Caco-2 (cell line): ENCODE measurements around the gene RCN2. TPM values are rescaled to one million over a fixed set of nuclear protein-coding genes. Genes with fewer than 3 reads are reported as not detected.

Experiments
- BruUV-seq: library from RNA; stranded (reverse); fragments of 400-500 nt; replicated peaks from 2 replicates; lab custom pipeline; 2021; lab: Mats Ljungman, UMichigan
- CTCF ChIA-PET: fragments of 300-600 bp; sonication (Branson Sonifier 250); formaldehyde crosslinking; loops from one replicate; lab custom pipeline; 2022; ENCODE audit warnings: antibody characterized with exemption; lab: Charles Lee
- POLR2A ChIA-PET: fragments of 300-600 bp; sonication (Branson Sonifier 250); formaldehyde crosslinking; loops from one replicate; lab custom pipeline; 2022; ENCODE audit warnings: antibody characterized with exemption; lab: Charles Lee
- DNase-seq, 2 experiments: peaks; one replicate each; pipeline versions ENCODE4 v3.0.0 to v3.0.0-alpha.2; 2020 to 2022
- H3K27me3 ChIP-seq: replicated peaks from 2 replicates; pipeline ENCODE4 v1.6.0; 2011; ENCODE audit warnings: low read length; ENCODE audit not compliant: control insufficient read depth, insufficient read depth
- H3K36me3 ChIP-seq: 2 replicates; pipeline ENCODE4 v1.5.1; 2011; ENCODE audit warnings: low read length; ENCODE audit not compliant: control insufficient read depth, insufficient read depth
- H3K4me1 ChIP-seq: fragments of 250-450 bp; sonication (Bioruptor Pico); 2 replicates; pipeline ENCODE4 v1.5.1; 2020; ENCODE audit warnings: mild to moderate bottlenecking
- H3K4me3 ChIP-seq: 2 replicates; pipeline ENCODE4 v1.5.1; 2011; ENCODE audit warnings: low read depth, mild to moderate bottlenecking, control low read depth, low read length
- H3K9me3 ChIP-seq: fragments of 250-450 bp; sonication (Bioruptor Pico); 2 replicates; pipeline ENCODE4 v1.5.1; 2020; ENCODE audit warnings: mild to moderate bottlenecking, moderate library complexity
- H3K27ac Mint-ChIP-seq: one replicate; pipeline ENCODE4 v1.8.0; 2022; ENCODE audit warnings: mixed read lengths; ENCODE audit not compliant: unreplicated experiment
- H3K27me3 Mint-ChIP-seq: one replicate; pipeline ENCODE4 v1.8.0; 2022; ENCODE audit warnings: mixed read lengths; ENCODE audit not compliant: insufficient read depth, unreplicated experiment
- H3K36me3 Mint-ChIP-seq: one replicate; pipeline ENCODE4 v1.8.0; 2022; ENCODE audit warnings: mild to moderate bottlenecking, mixed read lengths; ENCODE audit not compliant: insufficient read depth, unreplicated experiment
- H3K4me1 Mint-ChIP-seq: one replicate; pipeline ENCODE4 v1.8.0; 2022; ENCODE audit warnings: low read depth, mixed read lengths; ENCODE audit not compliant: unreplicated experiment
- H3K4me3 Mint-ChIP-seq: one replicate; pipeline ENCODE4 v1.8.0; 2022; ENCODE audit warnings: mild to moderate bottlenecking, moderate library complexity, mixed read lengths; ENCODE audit not compliant: unreplicated experiment
- H3K9me3 Mint-ChIP-seq: one replicate; pipeline ENCODE4 v1.8.0; 2022; ENCODE audit warnings: mixed read lengths; ENCODE audit not compliant: unreplicated experiment
- intact Hi-C: fragments of 100-400 bp; cut with micrococcal nuclease; formaldehyde crosslinking; loops from one replicate; pipeline ENCODE4 v1.10.0; 2022; ENCODE audit not compliant: unreplicated experiment
- total RNA-seq: library from RNA; stranded (reverse); gene quantifications from 2 replicates; pipeline ENCODE4 v1.2.3, GENCODE V29; 2022
- TF ChIP-seq, protein P1 (sequence below), 2 experiments: fragments of 200-600 bp in 1 of 2; IDR thresholded peaks; 1 replicate in 1 of 2; 2 replicates in 1 of 2; pipeline versions ENCODE4 v1.5.1 to v1.8.0; 2011 to 2022; ENCODE audit warnings: antibody characterized with exemption in 1 of 2, control low read depth in 1 of 2, inconsistent platforms in 1 of 2, low read depth in 1 of 2, low read length in 1 of 2, mild to moderate bottlenecking in 1 of 2, moderate library complexity in 1 of 2; ENCODE audit not compliant: insufficient read depth in 1 of 2, severe bottlenecking in 1 of 2, unreplicated experiment in 1 of 2

Gene RCN2
- total RNA-seq, 1 experiment from 2014 or later: 73.7 TPM

GRCh38 chr15:76967067-76967466, 35.5 kb downstream of the RCN2 start:
- no peaks in the 10 kb centered on the region for H3K27me3 ChIP-seq

DNA sequence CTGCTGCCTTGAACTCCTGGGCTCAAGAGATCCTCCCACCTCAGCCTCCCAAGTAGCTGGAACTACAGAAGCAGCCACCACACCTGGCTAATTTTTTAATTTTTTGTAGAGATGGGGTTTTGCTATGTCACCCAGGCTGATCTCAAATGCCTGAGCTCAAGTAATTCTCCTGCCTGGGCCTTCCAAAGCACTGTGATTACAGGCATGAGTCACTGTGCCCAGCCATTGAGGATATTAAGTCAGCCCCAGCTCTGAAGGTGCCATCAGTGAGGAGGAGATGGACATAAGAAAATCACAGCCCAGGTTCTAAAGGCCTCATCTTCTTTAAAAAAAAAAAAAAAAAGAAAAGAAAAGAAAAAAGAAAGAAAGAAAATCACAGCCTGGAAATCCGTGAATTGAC, 36.8 kb downstream of the RCN2 start:
- ChIA-PET CTCF (no interaction called here), POLR2A (no interaction called here)
- Histone ChIP-seq H3K4me1 (no peaks in the 10 kb centered on the region), H3K4me3 (no peak overlapping the region), H3K27me3 (no peaks in the 10 kb centered on the region), H3K36me3 (no peaks in the 10 kb centered on the region), H3K9me3 (no peaks in the 10 kb centered on the region)
- H3K9me3 Mint-ChIP-seq: no peaks in the 10 kb centered on the region
- DNase-seq: no peak
- intact Hi-C loops: no loop called here
- H3K4me1 Mint-ChIP-seq: no peaks in the 10 kb centered on the region
- TF ChIP-seq, protein P1, sequence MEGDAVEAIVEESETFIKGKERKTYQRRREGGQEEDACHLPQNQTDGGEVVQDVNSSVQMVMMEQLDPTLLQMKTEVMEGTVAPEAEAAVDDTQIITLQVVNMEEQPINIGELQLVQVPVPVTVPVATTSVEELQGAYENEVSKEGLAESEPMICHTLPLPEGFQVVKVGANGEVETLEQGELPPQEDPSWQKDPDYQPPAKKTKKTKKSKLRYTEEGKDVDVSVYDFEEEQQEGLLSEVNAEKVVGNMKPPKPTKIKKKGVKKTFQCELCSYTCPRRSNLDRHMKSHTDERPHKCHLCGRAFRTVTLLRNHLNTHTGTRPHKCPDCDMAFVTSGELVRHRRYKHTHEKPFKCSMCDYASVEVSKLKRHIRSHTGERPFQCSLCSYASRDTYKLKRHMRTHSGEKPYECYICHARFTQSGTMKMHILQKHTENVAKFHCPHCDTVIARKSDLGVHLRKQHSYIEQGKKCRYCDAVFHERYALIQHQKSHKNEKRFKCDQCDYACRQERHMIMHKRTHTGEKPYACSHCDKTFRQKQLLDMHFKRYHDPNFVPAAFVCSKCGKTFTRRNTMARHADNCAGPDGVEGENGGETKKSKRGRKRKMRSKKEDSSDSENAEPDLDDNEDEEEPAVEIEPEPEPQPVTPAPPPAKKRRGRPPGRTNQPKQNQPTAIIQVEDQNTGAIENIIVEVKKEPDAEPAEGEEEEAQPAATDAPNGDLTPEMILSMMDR (IDR thresholded peaks at IDR 0.05; ENCODE audit: insufficient read depth in 1 of 2, low read depth in 1 of 2, low read length in 1 of 2, severe bottlenecking in 1 of 2, unreplicated experiment in 1 of 2): no peak
- H3K27ac Mint-ChIP-seq: no peak overlapping the region
- H3K36me3 Mint-ChIP-seq: no peaks in the 10 kb centered on the region
- BruUV-seq: no TSS peak
- H3K4me3 Mint-ChIP-seq: no peak overlapping the region
- H3K27me3 Mint-ChIP-seq: peaks cover 5% of the 10 kb centered on the region

More at GRCh38 chr15:76967067-76967466, 35.5 kb downstream of the RCN2 start:
- intact Hi-C loops: no loop called here
- no peak for DNase-seq
- Mint-ChIP-seq H3K4me1 (no peaks in the 10 kb centered on the region), H3K4me3 (no peak overlapping the region), H3K27ac (no peak overlapping the region), H3K9me3 (no peaks in the 10 kb centered on the region), H3K27me3 (peaks cover 9% of the 10 kb centered on the region), H3K36me3 (no peaks in the 10 kb centered on the region)
- H3K4me1 ChIP-seq: no peaks in the 10 kb centered on the region
- TF ChIP-seq, protein P1 (IDR thresholded peaks at IDR 0.05; ENCODE audit: insufficient read depth in 1 of 2, low read depth in 1 of 2, low read length in 1 of 2, severe bottlenecking in 1 of 2, unreplicated experiment in 1 of 2): no peak
- no peaks in the 10 kb centered on the region for H3K36me3 ChIP-seq
- BruUV-seq: no TSS peak
- ChIA-PET CTCF (no interaction called here), POLR2A (no interaction called here)
- H3K4me3 ChIP-seq: no peak overlapping the region
- no peaks in the 10 kb centered on the region for H3K9me3 ChIP-seq

- no peaks in the 10 kb centered on the region for H3K4me1 Mint-ChIP-seq
- intact Hi-C loops: no loop called here
- DNase-seq: no peak
- H3K36me3 Mint-ChIP-seq: no peaks in the 10 kb centered on the region
- ChIA-PET POLR2A (no interaction called here), CTCF (no interaction called here)
- Histone ChIP-seq H3K27me3 (no peaks in the 10 kb centered on the region), H3K4me1 (no peaks in the 10 kb centered on the region), H3K36me3 (no peaks in the 10 kb centered on the region), H3K4me3 (no peak overlapping the region), H3K9me3 (no peaks in the 10 kb centered on the region)
- H3K4me3 Mint-ChIP-seq: no peak overlapping the region
- H3K27me3 Mint-ChIP-seq: peaks cover 9% of the 10 kb centered on the region
- H3K27ac Mint-ChIP-seq: no peak overlapping the region
- BruUV-seq: no TSS peak
- TF ChIP-seq, protein P1 (IDR thresholded peaks at IDR 0.05; ENCODE audit: insufficient read depth in 1 of 2, low read depth in 1 of 2, low read length in 1 of 2, severe bottlenecking in 1 of 2, unreplicated experiment in 1 of 2): no peak
- no peaks in the 10 kb centered on the region for H3K9me3 Mint-ChIP-seq
Observed at GRCh38 chr15:76972389-76973361, 41.1 kb downstream of the RCN2 start.
